Measurements from ENCODE around the gene RNF10. TPM values are rescaled to one million over a fixed set of nuclear protein-coding genes. Genes with fewer than 3 reads are reported as not detected.
A peak's percentile ranks its signal among the peaks of the same experiment; 100 is the strongest.
"Not testable (repeated sequence)": the region's sequence is repeated elsewhere in the genome, so short reads cannot be mapped to it uniquely, and the experiment has no call there.

RNF10 gene
- total and polyA plus RNA-seq, 3 donors from 2014 or later: 307 to 370 (median 340) TPM

GRCh38 chr12:120504587-120504986 lies 29.6 kb upstream of the RNF10 start:
- Histone ChIP-seq H3K27ac (no peak overlapping the region), H3K9me3 (no peaks in the 10 kb centered on the region), H3K27me3 (no peaks in the 10 kb centered on the region), H3K36me3 (ENCODE audit: low read depth, missing control alignments) (no peaks in the 10 kb centered on the region), H3K4me3 (no peak overlapping the region), H3K4me1 (no peaks in the 10 kb centered on the region)
- TF ChIP-seq POLR2A (IDR thresholded peaks at IDR 0.05) (no peak), CTCF (IDR thresholded peaks at IDR 0.05) (no peak)
- intact Hi-C loops (cut with DNase I; ENCODE audit: low total_unique reads): no loop called here
- DNase-seq: no peak
- WGBS, 2 donors: 76 to 78% methylated on average over 4 of the region's 4 CpGs

- no peaks in the 10 kb centered on the region for H3K4me1 ChIP-seq
- DNase-seq: no peak
- no peak for TF ChIP-seq CTCF (IDR thresholded peaks at IDR 0.05)
- H3K9me3 ChIP-seq: no peaks in the 10 kb centered on the region
- no peak overlapping the region for H3K4me3 ChIP-seq
- no peak overlapping the region for H3K27ac ChIP-seq
- H3K36me3 ChIP-seq (ENCODE audit: low read depth, missing control alignments): no peaks in the 10 kb centered on the region
- no peaks in the 10 kb centered on the region for H3K27me3 ChIP-seq
- 90 to 94% methylated on average over 8 of the region's 8 CpGs for WGBS, 2 donors
- intact Hi-C loops (cut with DNase I; ENCODE audit: low total_unique reads): no loop called here
Observed at GRCh38 chr12:120508537-120508936, 25.6 kb upstream of the RNF10 start.

GRCh38 chr12:120514002-120514401 lies 20.2 kb upstream of the RNF10 start:
- TF ChIP-seq CTCF (IDR thresholded peaks at IDR 0.05) (no peak), POLR2A (IDR thresholded peaks at IDR 0.05) (no peak)
- Histone ChIP-seq H3K36me3 (ENCODE audit: low read depth, missing control alignments) (no peaks in the 10 kb centered on the region), H3K27ac (no peak overlapping the region), H3K4me1 (no peaks in the 10 kb centered on the region), H3K4me3 (no peak overlapping the region), H3K9me3 (no peaks in the 10 kb centered on the region), H3K27me3 (no peaks in the 10 kb centered on the region)
- peak; percentile 32 for DNase-seq
- 65 to 68% methylated on average over 7 of the region's 7 CpGs for WGBS, 2 donors
- intact Hi-C loops (cut with DNase I; ENCODE audit: low total_unique reads): no loop called here

GRCh38 chr12:120515496-120515895 lies 18.7 kb upstream of the RNF10 start:
- Histone ChIP-seq H3K27ac (no peak overlapping the region), H3K36me3 (ENCODE audit: low read depth, missing control alignments) (no peaks in the 10 kb centered on the region), H3K27me3 (no peaks in the 10 kb centered on the region), H3K4me1 (no peaks in the 10 kb centered on the region), H3K4me3 (no peak overlapping the region), H3K9me3 (no peaks in the 10 kb centered on the region)
- no peak for DNase-seq
- no peak for TF ChIP-seq CTCF (IDR thresholded peaks at IDR 0.05)
- WGBS, 2 donors: 78 to 79% methylated on average over 2 of the region's 2 CpGs
- intact Hi-C loops (cut with DNase I; ENCODE audit: low total_unique reads): no loop called here

- intact Hi-C loops (cut with DNase I; ENCODE audit: low total_unique reads); H3K4me1 ChIP-seq; H3K27me3 ChIP-seq; H3K9me3 ChIP-seq; DNase-seq; H3K4me3 ChIP-seq; H3K27ac ChIP-seq; H3K36me3 ChIP-seq (ENCODE audit: low read depth, missing control alignments): not testable (repeated sequence)
- WGBS, 2 donors: 95 to 97% methylated on average over 8 of the region's 8 CpGs
Observed at GRCh38 chr12:120519324-120519723, 14.8 kb upstream of the RNF10 start.
